Coronary artery (tissue), 2 donors: Measurements from ENCODE around the gene NEIL3.

ENCODE experiments used
- DNase-seq: peaks from one replicate; pipeline ENCODE4 v3.0.0-alpha.2; 2017; ENCODE audit warnings: low spot score
- H3K27ac ChIP-seq, 2 donors: fragments of 200-600 bp; sonication (generic); one replicate each; pipeline ENCODE4 v1.5.1; 2016 to 2019
- H3K4me3 ChIP-seq: fragments of 200-600 bp; sonication (generic); 2 replicates; pipeline ENCODE4 v1.5.1; 2016; ENCODE audit warnings: mild to moderate bottlenecking, moderate library complexity
- TF ChIP-seq, protein P1 (sequence below): fragments of 200-600 bp; sonication (generic); IDR thresholded peaks from one replicate; pipeline ENCODE4 v1.5.1; 2019; ENCODE audit warnings: antibody characterized with exemption

Gene NEIL3

DNA sequence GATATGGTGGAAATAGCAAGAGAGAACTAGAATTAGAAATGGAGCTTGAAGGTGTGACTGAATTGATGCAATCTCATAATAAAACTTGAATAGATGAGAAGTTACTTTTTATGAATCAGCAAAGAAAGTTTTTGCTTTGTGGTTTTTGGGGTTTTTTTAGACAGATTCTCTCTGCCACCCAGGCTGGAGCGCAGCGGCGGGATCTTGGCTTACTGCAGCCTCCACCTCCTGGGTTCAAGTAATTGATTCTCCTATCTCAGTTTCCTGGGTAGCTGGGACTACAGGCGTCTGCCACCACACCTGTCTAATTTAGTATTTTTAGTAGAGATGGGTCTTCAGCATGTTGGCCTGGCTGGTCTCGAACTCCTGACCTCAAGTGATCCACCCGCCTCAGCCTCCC, 23.7 kb upstream of the NEIL3 start:
- TF ChIP-seq, protein P1, sequence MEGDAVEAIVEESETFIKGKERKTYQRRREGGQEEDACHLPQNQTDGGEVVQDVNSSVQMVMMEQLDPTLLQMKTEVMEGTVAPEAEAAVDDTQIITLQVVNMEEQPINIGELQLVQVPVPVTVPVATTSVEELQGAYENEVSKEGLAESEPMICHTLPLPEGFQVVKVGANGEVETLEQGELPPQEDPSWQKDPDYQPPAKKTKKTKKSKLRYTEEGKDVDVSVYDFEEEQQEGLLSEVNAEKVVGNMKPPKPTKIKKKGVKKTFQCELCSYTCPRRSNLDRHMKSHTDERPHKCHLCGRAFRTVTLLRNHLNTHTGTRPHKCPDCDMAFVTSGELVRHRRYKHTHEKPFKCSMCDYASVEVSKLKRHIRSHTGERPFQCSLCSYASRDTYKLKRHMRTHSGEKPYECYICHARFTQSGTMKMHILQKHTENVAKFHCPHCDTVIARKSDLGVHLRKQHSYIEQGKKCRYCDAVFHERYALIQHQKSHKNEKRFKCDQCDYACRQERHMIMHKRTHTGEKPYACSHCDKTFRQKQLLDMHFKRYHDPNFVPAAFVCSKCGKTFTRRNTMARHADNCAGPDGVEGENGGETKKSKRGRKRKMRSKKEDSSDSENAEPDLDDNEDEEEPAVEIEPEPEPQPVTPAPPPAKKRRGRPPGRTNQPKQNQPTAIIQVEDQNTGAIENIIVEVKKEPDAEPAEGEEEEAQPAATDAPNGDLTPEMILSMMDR: no peak
- H3K4me3 ChIP-seq: no peak overlapping the region
- H3K27ac ChIP-seq: no peak overlapping the region
- no peak for DNase-seq

- TF ChIP-seq, protein P1: no peak
- Histone ChIP-seq H3K27ac (no peak overlapping the region), H3K4me3 (no peak overlapping the region)
- no peak for DNase-seq
Observed at GRCh38 chr4:177287255-177287654, 22.4 kb upstream of the NEIL3 start.

- Histone ChIP-seq H3K4me3 (no peak overlapping the region), H3K27ac (no peak overlapping the region)
- no peak for DNase-seq
- TF ChIP-seq, protein P1: no peak
Observed at GRCh38 chr4:177288335-177288734, 21.3 kb upstream of the NEIL3 start.

DNA sequence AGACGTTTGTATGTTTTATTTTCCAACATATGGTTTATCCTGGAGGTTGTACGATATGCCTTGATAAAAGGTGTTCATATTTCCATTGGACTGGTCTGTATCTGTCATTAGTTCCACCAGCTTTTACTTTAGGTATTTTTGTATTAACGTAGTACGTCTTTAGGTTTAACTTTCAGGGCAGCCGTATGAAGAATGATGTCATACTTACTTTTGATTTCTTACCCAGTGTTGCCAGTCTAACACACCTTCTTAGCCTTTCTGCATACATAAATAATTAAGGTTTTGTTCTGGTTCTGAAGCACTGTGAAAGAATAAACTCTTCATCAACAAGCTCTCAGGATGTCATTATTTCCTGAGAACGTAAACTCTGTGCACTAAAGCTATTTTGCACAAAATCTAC, 18.9 kb upstream of the NEIL3 start:
- no peak for DNase-seq
- TF ChIP-seq, protein P1: no peak
- Histone ChIP-seq H3K27ac (no peak overlapping the region), H3K4me3 (no peak overlapping the region)

- DNase-seq: no peak
- TF ChIP-seq, protein P1: no peak
- H3K4me3 ChIP-seq: no peak overlapping the region
- H3K27ac ChIP-seq: no peak overlapping the region
Observed at GRCh38 chr4:177292171-177292570, 17.5 kb upstream of the NEIL3 start.

- Histone ChIP-seq H3K27ac (peak overlapping the region in 1 of 2 donors; percentile 61), H3K4me3 (no peak overlapping the region)
- TF ChIP-seq, protein P1: no peak
- no peak for DNase-seq
Observed at GRCh38 chr4:177293208-177294033, 16.3 kb upstream of the NEIL3 start.

DNA sequence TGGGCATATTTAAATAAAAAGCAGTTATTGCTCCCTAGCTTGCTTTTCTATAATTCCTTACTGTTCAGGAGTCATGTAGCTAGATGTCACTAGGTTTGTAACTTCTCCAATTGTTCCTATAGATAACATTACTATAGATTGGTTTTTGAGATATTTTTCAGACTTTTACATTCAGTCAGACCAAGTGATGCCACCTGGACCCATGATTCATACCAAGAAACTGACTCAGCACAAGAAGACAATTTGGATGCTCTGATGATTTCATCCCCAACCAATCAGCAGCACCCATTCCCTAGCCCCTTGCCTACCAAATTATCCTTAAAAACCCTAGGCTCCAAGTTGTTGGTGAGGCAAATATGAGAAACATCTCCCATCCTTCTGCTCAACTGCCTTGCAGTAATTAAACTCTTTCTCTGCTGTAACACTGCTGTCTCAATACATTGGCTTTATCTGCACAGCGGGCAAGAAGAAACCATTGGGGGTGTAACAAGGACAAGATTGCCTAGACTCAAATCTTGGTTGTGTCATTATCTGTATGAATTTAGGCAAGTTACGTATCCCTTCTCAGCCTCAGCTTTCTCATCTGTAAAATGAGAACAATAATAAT, 11.8 kb upstream of the NEIL3 start:
- TF ChIP-seq, protein P1: no peak
- DNase-seq: no peak
- Histone ChIP-seq H3K4me3 (no peak overlapping the region), H3K27ac (no peak overlapping the region)
